HG03196 (cell line): Measurements from ENCODE around the gene NDUFC2.
"Not testable (repeated sequence)": the region's sequence is repeated elsewhere in the genome, so short reads cannot be mapped to it uniquely, and the experiment has no call there.

Experiments used
- ATAC-seq: cut with Tn5 transposase; IDR thresholded peaks from one replicate; pipeline ENCODE4 v1.9.1; 2021; ENCODE audit not compliant: unreplicated experiment

The NDUFC2 gene

GRCh38 chr11:78056093-78056492 is 23.6 kb downstream of the NDUFC2 start:
- ATAC-seq: no peak

DNA sequence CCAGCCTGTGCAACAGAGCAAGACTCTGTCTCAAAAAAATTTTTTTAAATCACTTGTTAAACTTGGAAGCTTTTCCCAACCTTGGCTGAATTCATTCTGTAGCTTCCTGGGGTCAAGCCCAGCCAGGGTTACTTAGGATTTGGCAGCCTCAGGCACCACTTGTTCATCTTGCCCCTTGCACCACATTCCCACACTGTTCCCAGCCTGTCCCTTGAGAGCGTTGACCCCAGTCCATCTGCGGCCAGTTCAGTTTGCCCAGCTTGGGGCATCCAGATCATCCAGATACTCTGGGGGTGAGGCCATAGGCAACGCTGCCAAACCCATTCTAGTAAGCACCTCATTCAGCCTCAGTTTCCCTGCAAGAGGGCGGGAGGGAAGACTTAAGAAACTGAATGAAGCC is 24.7 kb downstream of the NDUFC2 start:
- no peak for ATAC-seq

GRCh38 chr11:78050964-78051831 is 28.5 kb downstream of the NDUFC2 start:
- no peak for ATAC-seq

GRCh38 chr11:78049348-78049747 is 30.3 kb downstream of the NDUFC2 start:
- ATAC-seq: no peak

GRCh38 chr11:78048561-78048960 is 31.1 kb downstream of the NDUFC2 start:
- ATAC-seq: no peak

- no peak for ATAC-seq
Observed at GRCh38 chr11:78046486-78046854, 33.2 kb downstream of the NDUFC2 start.

- ATAC-seq: no peak
Observed at GRCh38 chr11:78045851-78046485, 33.7 kb downstream of the NDUFC2 start.

DNA sequence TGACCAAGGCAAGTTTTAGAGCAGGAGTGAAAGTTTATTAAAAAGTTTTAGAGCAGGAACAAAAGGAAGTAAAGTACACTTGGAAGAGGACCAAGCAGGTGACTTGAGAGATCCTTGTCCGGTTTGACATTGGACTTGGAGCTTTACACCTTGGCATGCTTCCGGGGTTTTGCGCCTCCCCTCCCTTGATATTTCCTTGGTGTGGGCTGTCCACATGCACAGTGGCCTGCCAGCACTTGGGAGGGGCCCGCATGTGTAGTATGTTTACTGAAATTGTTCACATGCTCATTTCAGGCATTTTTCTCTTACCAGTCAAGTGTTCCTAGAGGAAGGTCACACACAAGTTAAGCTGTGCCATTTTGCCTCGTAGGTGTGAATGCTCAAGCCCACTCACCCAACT is 35.0 kb downstream of the NDUFC2 start:
- no peak for ATAC-seq

DNA sequence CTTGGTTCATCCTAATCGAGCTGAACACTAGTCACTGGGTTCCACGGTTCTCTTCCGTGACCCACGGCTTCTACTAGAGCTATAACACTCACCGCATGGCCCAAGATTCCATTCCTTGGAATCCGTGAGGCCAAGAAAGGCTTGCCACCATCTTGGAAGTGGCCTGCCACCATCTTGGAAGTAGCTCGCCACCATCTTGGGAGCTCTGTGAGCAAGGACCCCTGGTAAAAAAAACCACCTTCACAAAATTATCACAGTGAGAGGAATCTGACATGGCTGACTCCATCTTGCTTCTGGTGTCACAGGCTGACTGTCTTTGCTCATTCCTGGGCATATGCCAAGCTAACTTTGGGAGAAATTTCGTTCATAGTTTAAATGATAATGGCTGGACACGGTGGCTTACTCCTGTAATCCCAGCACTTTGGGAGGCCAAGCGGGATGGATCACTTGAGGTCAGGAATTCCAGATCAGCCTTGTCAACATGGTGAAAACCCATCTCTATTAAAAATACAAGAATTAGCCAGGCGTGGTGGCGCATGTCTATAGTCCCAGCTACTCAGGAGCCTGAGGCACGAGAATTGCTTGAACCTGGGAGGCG is 37.7 kb downstream of the NDUFC2 start:
- ATAC-seq: no peak

DNA sequence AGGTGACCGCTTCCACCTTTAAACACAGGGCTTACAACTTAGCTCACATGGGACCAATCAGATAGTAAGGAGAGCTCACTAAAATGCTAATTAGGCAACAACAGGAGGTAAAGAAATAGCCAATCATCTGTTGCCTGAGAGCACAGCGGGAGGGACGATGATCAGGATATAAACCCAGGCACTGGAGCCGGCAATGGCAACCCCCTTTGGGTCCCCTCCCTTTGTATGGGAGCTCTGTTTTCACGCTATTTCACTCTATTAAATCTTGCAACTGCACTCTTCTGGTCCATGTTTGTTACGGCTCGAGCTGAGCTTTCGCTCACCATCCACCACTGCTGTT is 38.3 kb downstream of the NDUFC2 start:
- not testable (repeated sequence) for ATAC-seq

GRCh38 chr11:78040691-78041379 is 38.8 kb downstream of the NDUFC2 start:
- no peak for ATAC-seq

GRCh38 chr11:78039919-78040671 is 39.6 kb downstream of the NDUFC2 start:
- ATAC-seq: peak; percentile 66

DNA sequence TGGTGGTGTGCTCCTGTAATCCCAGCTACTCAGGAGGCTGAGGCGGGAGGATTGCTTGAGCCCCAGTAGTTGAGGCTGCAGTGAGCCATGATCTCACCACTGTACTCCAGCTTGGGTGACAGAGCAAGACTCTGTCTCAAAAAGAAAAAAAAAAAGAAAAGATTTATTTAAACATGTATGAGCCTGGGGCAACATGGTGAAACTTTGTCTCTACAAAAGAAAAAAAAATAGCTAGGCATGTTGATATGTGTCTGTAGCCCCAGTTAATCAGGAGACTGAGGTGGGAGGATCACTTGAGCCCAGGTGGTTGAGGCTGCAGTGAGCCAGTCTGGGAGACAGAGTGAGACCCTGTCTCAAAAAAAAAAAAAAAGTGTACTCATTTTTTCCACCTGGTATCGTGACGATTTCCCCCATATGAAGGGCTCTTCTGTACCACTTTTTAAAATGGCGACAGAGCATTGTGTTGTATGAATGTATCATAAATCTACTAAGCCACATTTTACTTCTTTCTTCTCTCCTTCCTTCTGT is 40.2 kb downstream of the NDUFC2 start:
- no peak for ATAC-seq

GRCh38 chr11:78038697-78039313 is 40.9 kb downstream of the NDUFC2 start:
- no peak for ATAC-seq

GRCh38 chr11:78037825-78038620 is 41.6 kb downstream of the NDUFC2 start:
- ATAC-seq: no peak

GRCh38 chr11:78037056-78037455 is 42.6 kb downstream of the NDUFC2 start:
- no peak for ATAC-seq

- no peak for ATAC-seq
Observed at GRCh38 chr11:78036313-78036712, 43.3 kb downstream of the NDUFC2 start.

GRCh38 chr11:78034623-78035022 is 45.0 kb downstream of the NDUFC2 start:
- no peak for ATAC-seq

GRCh38 chr11:78033040-78033439 is 46.6 kb downstream of the NDUFC2 start:
- no peak for ATAC-seq
